ENCODE results near the gene ZNF765. TPM values are rescaled to one million over a fixed set of nuclear protein-coding genes. Genes with fewer than 3 reads are reported as not detected.

The ZNF765 gene
- total and polyA plus RNA-seq, 9 of the 15 experiments (the other 6 are each of a cell fraction or from before 2014, with no cell fraction given) = 5.4 to 17.5 (median 9.6) TPM

DNA sequence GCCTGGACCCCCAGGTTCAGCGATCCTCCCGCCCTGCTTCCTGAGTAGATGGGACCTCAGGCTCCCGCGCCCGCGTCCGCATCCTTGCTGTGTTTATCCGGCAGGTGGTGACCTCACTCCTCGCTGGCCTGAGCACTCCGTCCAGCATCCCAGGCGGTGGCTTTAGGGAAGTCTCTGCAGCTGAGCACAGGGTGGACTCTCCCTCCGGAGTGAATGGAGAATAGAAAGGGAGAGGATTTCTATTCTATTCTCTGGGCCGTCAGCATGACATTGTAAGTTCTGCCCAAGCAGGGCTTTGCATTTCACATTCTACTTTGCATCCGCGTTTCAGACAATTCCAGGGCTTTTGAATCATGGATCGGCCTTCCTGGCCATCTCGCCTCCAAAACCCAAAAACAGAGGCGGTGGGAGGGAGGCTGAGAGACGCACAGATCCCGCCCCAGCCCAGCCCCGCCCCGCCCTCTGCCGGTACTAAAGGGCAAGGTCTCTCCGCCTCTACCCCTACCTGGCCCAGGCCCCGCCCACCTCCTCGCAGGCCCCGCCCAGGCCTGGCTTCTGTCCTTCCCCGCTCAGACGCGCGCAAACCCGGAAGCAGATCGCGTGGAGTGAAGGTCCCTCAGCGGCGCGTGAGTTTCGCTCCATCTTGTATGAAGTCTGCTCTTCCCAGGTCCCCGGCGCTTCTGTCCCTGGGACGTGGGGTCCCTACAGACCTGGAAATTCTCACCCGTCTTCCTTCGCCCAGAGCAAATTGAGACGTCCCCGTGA is 29.6 kb upstream of the ZNF765 start, which contains the start of gene ZNF525 (continued):
- TF ChIP-seq, protein P1, sequence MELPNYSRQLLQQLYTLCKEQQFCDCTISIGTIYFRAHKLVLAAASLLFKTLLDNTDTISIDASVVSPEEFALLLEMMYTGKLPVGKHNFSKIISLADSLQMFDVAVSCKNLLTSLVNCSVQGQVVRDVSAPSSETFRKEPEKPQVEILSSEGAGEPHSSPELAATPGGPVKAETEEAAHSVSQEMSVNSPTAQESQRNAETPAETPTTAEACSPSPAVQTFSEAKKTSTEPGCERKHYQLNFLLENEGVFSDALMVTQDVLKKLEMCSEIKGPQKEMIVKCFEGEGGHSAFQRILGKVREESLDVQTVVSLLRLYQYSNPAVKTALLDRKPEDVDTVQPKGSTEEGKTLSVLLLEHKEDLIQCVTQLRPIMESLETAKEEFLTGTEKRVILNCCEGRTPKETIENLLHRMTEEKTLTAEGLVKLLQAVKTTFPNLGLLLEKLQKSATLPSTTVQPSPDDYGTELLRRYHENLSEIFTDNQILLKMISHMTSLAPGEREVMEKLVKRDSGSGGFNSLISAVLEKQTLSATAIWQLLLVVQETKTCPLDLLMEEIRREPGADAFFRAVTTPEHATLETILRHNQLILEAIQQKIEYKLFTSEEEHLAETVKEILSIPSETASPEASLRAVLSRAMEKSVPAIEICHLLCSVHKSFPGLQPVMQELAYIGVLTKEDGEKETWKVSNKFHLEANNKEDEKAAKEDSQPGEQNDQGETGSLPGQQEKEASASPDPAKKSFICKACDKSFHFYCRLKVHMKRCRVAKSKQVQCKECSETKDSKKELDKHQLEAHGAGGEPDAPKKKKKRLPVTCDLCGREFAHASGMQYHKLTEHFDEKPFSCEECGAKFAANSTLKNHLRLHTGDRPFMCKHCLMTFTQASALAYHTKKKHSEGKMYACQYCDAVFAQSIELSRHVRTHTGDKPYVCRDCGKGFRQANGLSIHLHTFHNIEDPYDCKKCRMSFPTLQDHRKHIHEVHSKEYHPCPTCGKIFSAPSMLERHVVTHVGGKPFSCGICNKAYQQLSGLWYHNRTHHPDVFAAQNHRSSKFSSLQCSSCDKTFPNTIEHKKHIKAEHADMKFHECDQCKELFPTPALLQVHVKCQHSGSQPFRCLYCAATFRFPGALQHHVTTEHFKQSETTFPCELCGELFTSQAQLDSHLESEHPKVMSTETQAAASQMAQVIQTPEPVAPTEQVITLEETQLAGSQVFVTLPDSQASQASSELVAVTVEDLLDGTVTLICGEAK (IDR thresholded peaks at IDR 0.05) = 0 out of 2 replicates have a peak, but pooled peaks have one; percentile 43
- TF ChIP-seq, protein P1 (CRISPR knock-in tag; IDR thresholded peaks at IDR 0.05) = no peak
- no peak for TF ChIP-seq BRF1 (IDR thresholded peaks at IDR 0.05; ENCODE audit: borderline replicate concordance, extremely low read depth, insufficient read length)
- TF ChIP-seq CHCHD3 (CRISPR knock-in tag; IDR thresholded peaks at IDR 0.05) = no peak
- no peak for TF ChIP-seq ZBED1 (IDR thresholded peaks at IDR 0.05)
- no peak for TF ChIP-seq MED1 (CRISPR knock-in tag; IDR thresholded peaks at IDR 0.05; ENCODE audit: borderline replicate concordance)
- no peak for TF ChIP-seq BDP1 (IDR thresholded peaks at IDR 0.05; ENCODE audit: insufficient read depth, insufficient read length)
- TF ChIP-seq CCNT2 (IDR thresholded peaks at IDR 0.05; ENCODE audit: borderline replicate concordance, extremely low read depth, insufficient read length, low read depth, low read length) = no peak
- peak; percentile 47 for TF ChIP-seq POLR2B (IDR thresholded peaks at IDR 0.05; ENCODE audit: low read depth, partially characterized antibody)
- no peak for TF ChIP-seq BCL6 (CRISPR knock-in tag; IDR thresholded peaks at IDR 0.05)
- TF ChIP-seq ZNF830 (CRISPR knock-in tag; IDR thresholded peaks at IDR 0.05) = no peak
- TF ChIP-seq CXXC5 (CRISPR knock-in tag; IDR thresholded peaks at IDR 0.05) = 0 out of 2 replicates have a peak, but pooled peaks have one; percentile 15
- TF ChIP-seq, protein P2, sequence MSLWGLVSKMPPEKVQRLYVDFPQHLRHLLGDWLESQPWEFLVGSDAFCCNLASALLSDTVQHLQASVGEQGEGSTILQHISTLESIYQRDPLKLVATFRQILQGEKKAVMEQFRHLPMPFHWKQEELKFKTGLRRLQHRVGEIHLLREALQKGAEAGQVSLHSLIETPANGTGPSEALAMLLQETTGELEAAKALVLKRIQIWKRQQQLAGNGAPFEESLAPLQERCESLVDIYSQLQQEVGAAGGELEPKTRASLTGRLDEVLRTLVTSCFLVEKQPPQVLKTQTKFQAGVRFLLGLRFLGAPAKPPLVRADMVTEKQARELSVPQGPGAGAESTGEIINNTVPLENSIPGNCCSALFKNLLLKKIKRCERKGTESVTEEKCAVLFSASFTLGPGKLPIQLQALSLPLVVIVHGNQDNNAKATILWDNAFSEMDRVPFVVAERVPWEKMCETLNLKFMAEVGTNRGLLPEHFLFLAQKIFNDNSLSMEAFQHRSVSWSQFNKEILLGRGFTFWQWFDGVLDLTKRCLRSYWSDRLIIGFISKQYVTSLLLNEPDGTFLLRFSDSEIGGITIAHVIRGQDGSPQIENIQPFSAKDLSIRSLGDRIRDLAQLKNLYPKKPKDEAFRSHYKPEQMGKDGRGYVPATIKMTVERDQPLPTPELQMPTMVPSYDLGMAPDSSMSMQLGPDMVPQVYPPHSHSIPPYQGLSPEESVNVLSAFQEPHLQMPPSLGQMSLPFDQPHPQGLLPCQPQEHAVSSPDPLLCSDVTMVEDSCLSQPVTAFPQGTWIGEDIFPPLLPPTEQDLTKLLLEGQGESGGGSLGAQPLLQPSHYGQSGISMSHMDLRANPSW (CRISPR knock-in tag; IDR thresholded peaks at IDR 0.05) = no peak
- TF ChIP-seq ZKSCAN8 (CRISPR knock-in tag; IDR thresholded peaks at IDR 0.05) = no peak
- peak; percentile 47; the same call in 1 of the 2 replicates for TF ChIP-seq GABPA (tag; conservative IDR thresholded peaks at IDR 0.05; ENCODE audit: low read depth)
